Spleen (tissue), 11 donors: ENCODE results near the gene ARRDC1. TPM values are rescaled to one million over a fixed set of nuclear protein-coding genes. Genes with fewer than 3 reads are reported as not detected.

ENCODE experiments used
- DNase-seq: peaks from one replicate; pipeline ENCODE4 v3.0.0-alpha.2; 2020
- H3K27ac ChIP-seq, 8 donors: fragments of 200-600 bp; sonication (generic) in 7 of 8; 1 replicate in 4 of 8; 2 replicates in 4 of 8; pipeline versions ENCODE4 v1.5.0 to v1.8.0; 2016 to 2021; ENCODE audit warnings: inconsistent platforms in 4 of 8, mild to moderate bottlenecking in 4 of 8, moderate library complexity in 1 of 8
- H3K27me3 ChIP-seq, 7 donors: fragments of 200-600 bp; sonication (generic) in 6 of 7; replicated peaks in 1 of 7; 1 replicate in 4 of 7; 2 replicates in 3 of 7; pipeline versions ENCODE4 v1.5.0 to v1.8.0; 2016 to 2021; ENCODE audit warnings: inconsistent platforms in 3 of 7, mild to moderate bottlenecking in 1 of 7
- H3K36me3 ChIP-seq, 6 donors: fragments of 200-600 bp; sonication (generic) in 5 of 6; 1 replicate in 4 of 6; 2 replicates in 2 of 6; pipeline versions ENCODE4 v1.5.0 to v1.8.0; 2016 to 2021; ENCODE audit warnings: inconsistent platforms in 2 of 6
- H3K4me1 ChIP-seq, 6 donors: fragments of 200-600 bp; sonication (generic) in 5 of 6; 1 replicate in 3 of 6; 2 replicates in 3 of 6; pipeline versions ENCODE4 v1.5.0 to v1.8.0; 2016 to 2021; ENCODE audit warnings: inconsistent platforms in 3 of 6
- H3K4me3 ChIP-seq, 8 donors: fragments of 200-600 bp; sonication (generic) in 7 of 8; 1 replicate in 4 of 8; 2 replicates in 4 of 8; pipeline versions ENCODE4 v1.5.0 to v1.8.0; 2016 to 2021; ENCODE audit warnings: inconsistent platforms in 4 of 8, mild to moderate bottlenecking in 4 of 8, moderate library complexity in 2 of 8
- H3K9me3 ChIP-seq, 8 donors: fragments of 200-600 bp; sonication (generic) in 7 of 8; 1 replicate in 4 of 8; 2 replicates in 4 of 8; pipeline versions ENCODE4 v1.5.0 to v1.8.0; 2016 to 2021; ENCODE audit warnings: inconsistent platforms in 4 of 8
- POLR2A ChIP-seq, 3 donors: fragments of 450-650 bp; IDR thresholded peaks; one replicate each; pipeline ENCODE4 v1.5.1; 2017; ENCODE audit warnings: antibody characterized with exemption in 3 of 3, mild to moderate bottlenecking in 1 of 3
- POLR2AphosphoS5 ChIP-seq, 3 donors: sonication (generic); formaldehyde crosslinking; IDR thresholded peaks; one replicate each; pipeline ENCODE4 v1.5.1; 2017; ENCODE audit warnings: antibody characterized with exemption in 3 of 3
- WGBS, 5 donors: extraction: QIAGEN DNeasy Blood & Tissue Kit in 3 of 5; methylation state at CpG; one replicate each; pipeline versions ENCODE4 v1.1.5 to v1.1.7; 2013 to 2018; 5-methylcytosine and 5-hydroxymethylcytosine counted together
- intact Hi-C: fragments of 100-400 bp; cut with DNase I; formaldehyde crosslinking; loops from one replicate; pipeline ENCODE4 v1.15.0; 2023; ENCODE audit warnings: low total_unique reads
- polyA plus RNA-seq, 3 donors: library from polyadenylated mRNA; stranded (reverse); fragments of 200-250 nt; gene quantifications; one replicate each; pipeline ENCODE4 v1.2.1, GENCODE V29; 2013
- total RNA-seq, 7 donors: library from RNA; depleted of rRNA in 3 of 7; stranded (reverse); fragments of >200 nt in 3 of 7; fragmentation: NEBNext Ultra II Directional in 4 of 7; extraction: Animal tissue kit (Norgen Biotek cat#: 25700) in 4 of 7; gene quantifications; one replicate each; pipeline versions ENCODE4 v1.1.0 to v1.2.1, GENCODE V29; 2016 to 2021
- TF ChIP-seq, protein P1 (sequence below), 11 experiments: fragments of 200-600 bp in 7 of 11; fragments of 450-650 bp in 4 of 11; sonication (generic) in 4 of 11; IDR thresholded peaks in 8 of 11; conservative IDR thresholded peaks in 3 of 11; 1 replicate in 7 of 11; 2 replicates in 4 of 11; pipeline versions ENCODE4 v1.4.0 to v1.8.0; 2016 to 2021; ENCODE audit warnings: antibody characterized with exemption in 11 of 11, inconsistent platforms in 4 of 11, mild to moderate bottlenecking in 1 of 11
- donor health status: healthy with polysubstance abuse.
- donor health status: DM: no; HTN: no; CAD: no; lungs with moderate emphysema.
- donor health status: DM: no; HTN: no; CAD: no.
- donor health status: Bipolar disorder and iron deficiency.
- donor health status: healthy.
- donor health status: DM: no; HTN: no; CAD: no.
- donor health status: DM: yes; HTN: yes; CAD: no.

The ARRDC1 gene
- total and polyA plus RNA-seq, 10 donors: 51.4 to 158 (median 71.6) TPM

DNA sequence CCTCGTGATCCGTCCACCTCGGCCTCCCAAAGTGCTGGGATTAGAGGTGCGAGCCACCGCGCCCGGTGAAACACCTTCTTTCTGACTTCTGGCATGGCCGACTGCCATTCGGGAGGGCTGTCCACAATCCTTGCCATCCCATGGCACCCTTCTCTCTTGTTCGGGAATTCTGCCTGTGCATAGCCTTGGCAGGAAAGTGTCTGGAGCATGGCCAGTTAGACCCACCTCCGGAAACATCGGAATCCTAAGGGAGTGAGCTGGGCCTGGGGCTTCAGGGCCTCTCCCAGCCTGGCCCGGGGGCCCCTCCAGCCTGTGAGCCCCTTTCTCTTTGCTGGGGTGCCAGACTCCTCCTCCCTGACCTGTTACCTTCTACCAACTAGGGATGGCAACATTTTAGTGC is 1.6 kb upstream of the ARRDC1 start:
- 87 to 96% (median 88%) methylated on average over 13 of the region's 13 CpGs for WGBS, 5 donors
- DNase-seq: no peak
- intact Hi-C loops: no loop called here
- Histone ChIP-seq H3K27ac (no peak overlapping the region), H3K36me3 (peaks cover 0 to 9% (median 0%) of the 10 kb centered on the region in 6 donors), H3K4me3 (no peak overlapping the region), H3K9me3 (no peaks in the 10 kb centered on the region), H3K4me1 (peaks cover 15 to 60% (median 42%) of the 10 kb centered on the region in 6 donors), H3K27me3 (no peaks in the 10 kb centered on the region)
- TF ChIP-seq, protein P1, sequence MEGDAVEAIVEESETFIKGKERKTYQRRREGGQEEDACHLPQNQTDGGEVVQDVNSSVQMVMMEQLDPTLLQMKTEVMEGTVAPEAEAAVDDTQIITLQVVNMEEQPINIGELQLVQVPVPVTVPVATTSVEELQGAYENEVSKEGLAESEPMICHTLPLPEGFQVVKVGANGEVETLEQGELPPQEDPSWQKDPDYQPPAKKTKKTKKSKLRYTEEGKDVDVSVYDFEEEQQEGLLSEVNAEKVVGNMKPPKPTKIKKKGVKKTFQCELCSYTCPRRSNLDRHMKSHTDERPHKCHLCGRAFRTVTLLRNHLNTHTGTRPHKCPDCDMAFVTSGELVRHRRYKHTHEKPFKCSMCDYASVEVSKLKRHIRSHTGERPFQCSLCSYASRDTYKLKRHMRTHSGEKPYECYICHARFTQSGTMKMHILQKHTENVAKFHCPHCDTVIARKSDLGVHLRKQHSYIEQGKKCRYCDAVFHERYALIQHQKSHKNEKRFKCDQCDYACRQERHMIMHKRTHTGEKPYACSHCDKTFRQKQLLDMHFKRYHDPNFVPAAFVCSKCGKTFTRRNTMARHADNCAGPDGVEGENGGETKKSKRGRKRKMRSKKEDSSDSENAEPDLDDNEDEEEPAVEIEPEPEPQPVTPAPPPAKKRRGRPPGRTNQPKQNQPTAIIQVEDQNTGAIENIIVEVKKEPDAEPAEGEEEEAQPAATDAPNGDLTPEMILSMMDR (IDR thresholded peaks at IDR 0.05 in 8 of 11, conservative IDR thresholded peaks at IDR 0.05 in 3 of 11): no peak
- TF ChIP-seq POLR2AphosphoS5 (IDR thresholded peaks at IDR 0.05) (no peak), POLR2A (IDR thresholded peaks at IDR 0.05) (no peak)

DNA sequence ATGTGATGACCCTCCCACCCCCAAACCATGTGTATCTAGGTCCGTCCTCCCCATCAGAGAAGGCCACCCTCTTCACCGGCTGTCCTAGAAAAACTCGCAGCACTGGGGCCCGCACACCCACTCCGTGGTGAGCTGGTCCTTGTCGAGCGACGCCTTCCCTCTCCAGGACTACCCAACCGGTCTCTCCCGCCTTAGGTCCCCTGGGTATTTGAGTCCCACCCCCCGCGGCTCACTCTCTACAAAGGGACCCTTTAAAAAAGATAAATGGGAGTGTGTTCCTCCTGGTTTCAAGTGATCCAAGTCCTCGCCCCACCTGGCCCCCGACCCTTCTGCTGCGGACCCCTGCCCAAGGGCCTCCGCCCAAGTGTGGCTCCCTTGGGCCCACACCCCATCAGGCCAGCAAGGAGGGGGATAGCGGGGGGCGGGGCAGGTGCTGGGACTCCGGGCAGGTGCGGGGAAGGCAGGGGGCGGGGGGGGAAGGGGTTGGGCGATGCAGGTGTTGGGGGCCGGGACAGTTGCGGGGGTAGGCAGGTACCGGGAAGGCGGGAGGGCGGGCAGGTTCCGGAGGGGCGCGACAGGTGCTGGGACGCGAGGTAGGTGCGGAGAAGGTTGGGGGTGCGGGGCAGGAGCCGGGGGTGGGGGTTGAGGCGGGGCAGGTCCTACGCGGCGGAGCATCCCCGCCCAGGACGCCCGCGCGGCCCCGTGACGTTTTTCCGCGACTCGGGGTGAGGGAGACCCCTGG is 970 bp upstream of the ARRDC1 start:
- intact Hi-C loops: no loop called here
- WGBS, 5 donors: 19 to 28% (median 20%) methylated on average over 29 to 49 of the region's 49 CpGs

DNA sequence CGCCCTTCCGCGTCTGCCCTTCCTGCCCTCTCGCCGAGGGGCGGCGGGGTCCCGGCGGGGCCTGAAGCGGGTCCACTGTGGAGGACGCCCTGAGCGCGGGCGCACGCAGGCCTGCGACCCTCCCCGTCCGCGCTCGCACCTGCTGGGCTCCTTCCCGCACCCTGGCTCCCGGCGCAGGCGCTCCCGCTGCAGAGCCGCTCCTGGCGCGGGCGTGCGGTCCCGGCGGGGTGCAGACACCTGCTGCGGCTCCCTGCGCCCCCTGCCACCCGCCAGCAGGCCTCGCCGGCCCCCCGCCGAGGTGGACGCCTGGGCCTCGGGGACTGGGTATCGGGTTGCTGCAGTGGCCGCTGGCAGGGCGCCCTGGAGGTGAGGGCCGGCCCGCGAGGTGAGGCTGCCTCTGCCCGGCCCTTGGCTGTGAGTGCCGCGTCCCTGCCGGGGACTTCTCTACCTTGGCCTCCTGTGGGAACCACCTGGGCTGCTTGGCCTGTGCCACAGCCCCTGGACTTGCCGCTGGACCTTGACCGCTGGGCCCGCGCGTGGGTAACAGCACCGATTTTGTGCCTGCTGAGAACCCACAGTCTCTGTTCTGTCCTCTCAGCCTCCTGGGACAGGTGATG is 627 bp downstream of the ARRDC1 start:
- TF ChIP-seq, protein P1 (IDR thresholded peaks at IDR 0.05 in 8 of 11, conservative IDR thresholded peaks at IDR 0.05 in 3 of 11): no peak
- no peak for TF ChIP-seq POLR2AphosphoS5 (IDR thresholded peaks at IDR 0.05)
- TF ChIP-seq POLR2A (IDR thresholded peaks at IDR 0.05): no peak
- Histone ChIP-seq H3K4me1 (peaks cover 15 to 82% (median 48%) of the 10 kb centered on the region in 6 donors), H3K27ac (peak overlapping the region; percentile 75 to 98 (median 94)), H3K27me3 (no peaks in the 10 kb centered on the region), H3K36me3 (peaks cover 0 to 18% (median 0%) of the 10 kb centered on the region in 6 donors), H3K4me3 (peak overlapping the region; percentile 70 to 97 (median 87)), H3K9me3 (no peaks in the 10 kb centered on the region)
- 0 to 7% (median 4%) methylated on average over 6 to 57 of the region's 57 CpGs for WGBS, 5 donors
- DNase-seq: peak; percentile 92
- intact Hi-C loops: no loop called here

More for the DNA sequence above, 970 bp upstream of the ARRDC1 start:
- peaks cover 15 to 66% (median 44%) of the 10 kb centered on the region in 6 donors for H3K4me1 ChIP-seq
- peak overlapping the region; percentile 37 to 97 (median 76) for H3K4me3 ChIP-seq
- peaks cover 0 to 15% (median 0%) of the 10 kb centered on the region in 6 donors for H3K36me3 ChIP-seq
- no peak for DNase-seq
- TF ChIP-seq, protein P1 (IDR thresholded peaks at IDR 0.05 in 8 of 11, conservative IDR thresholded peaks at IDR 0.05 in 3 of 11): no peak
- TF ChIP-seq POLR2AphosphoS5 (IDR thresholded peaks at IDR 0.05) (no peak), POLR2A (IDR thresholded peaks at IDR 0.05) (no peak)
- no peaks in the 10 kb centered on the region for H3K27me3 ChIP-seq
- no peaks in the 10 kb centered on the region for H3K9me3 ChIP-seq
- H3K27ac ChIP-seq: peak overlapping the region in 7 of 8 donors; percentile 58 to 98 (median 82)

DNA sequence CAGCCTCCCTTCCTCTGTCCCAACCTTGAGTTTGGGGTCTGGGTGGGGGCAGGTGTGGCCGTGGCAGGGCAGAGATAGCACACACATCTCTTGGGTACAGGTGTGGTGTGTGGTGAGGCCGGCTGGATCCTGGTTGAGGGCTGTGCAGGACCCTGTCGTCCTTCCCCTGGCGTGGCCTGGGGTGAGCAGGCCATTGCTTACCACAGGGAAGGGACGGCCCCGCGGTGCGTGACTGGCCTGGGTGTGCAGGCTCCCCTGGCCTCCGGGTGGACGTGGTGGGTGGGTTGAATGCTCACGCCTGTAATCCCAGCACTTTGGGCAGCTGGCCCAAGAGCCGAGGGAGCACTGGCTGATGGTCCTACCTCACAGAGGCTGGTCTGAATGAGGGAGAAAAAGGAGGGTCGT is 1.2 kb downstream of the ARRDC1 start:
- Histone ChIP-seq H3K4me1 (peaks cover 19 to 88% (median 55%) of the 10 kb centered on the region in 6 donors), H3K27ac (peak overlapping the region in 7 of 8 donors; percentile 36 to 98 (median 96)), H3K27me3 (no peaks in the 10 kb centered on the region), H3K36me3 (peaks cover 0 to 18% (median 0%) of the 10 kb centered on the region in 6 donors), H3K4me3 (peak overlapping the region; percentile 70 to 97 (median 87)), H3K9me3 (no peaks in the 10 kb centered on the region)
- intact Hi-C loops: no loop called here
- no peak for TF ChIP-seq POLR2AphosphoS5 (IDR thresholded peaks at IDR 0.05)
- TF ChIP-seq, protein P1 (IDR thresholded peaks at IDR 0.05 in 8 of 11, conservative IDR thresholded peaks at IDR 0.05 in 3 of 11): no peak
- TF ChIP-seq POLR2A (IDR thresholded peaks at IDR 0.05): no peak
- 36 to 59% (median 44%) methylated on average over 10 to 13 of the region's 13 CpGs for WGBS, 5 donors
- peak; percentile 90 for DNase-seq
